DND-41 (cell line): ENCODE measurements around the gene PTPRD.

Experiments
- EZH2 ChIP-seq: IDR thresholded peaks from 3 replicates; pipeline ENCODE4 v1.6.1; 2012; ENCODE audit warnings: borderline replicate concordance, low read depth, mild to moderate bottlenecking, moderate library complexity, low read length, inconsistent platforms; ENCODE audit not compliant: severe bottlenecking
- TF ChIP-seq, protein P1 (sequence below): IDR thresholded peaks from 2 replicates; pipeline ENCODE4 v1.5.1; 2012; ENCODE audit warnings: borderline replicate concordance, low read length, moderate library complexity, mild to moderate bottlenecking; ENCODE audit not compliant: poor library complexity, severe bottlenecking; ENCODE audit errors: extremely low read depth

DNA sequence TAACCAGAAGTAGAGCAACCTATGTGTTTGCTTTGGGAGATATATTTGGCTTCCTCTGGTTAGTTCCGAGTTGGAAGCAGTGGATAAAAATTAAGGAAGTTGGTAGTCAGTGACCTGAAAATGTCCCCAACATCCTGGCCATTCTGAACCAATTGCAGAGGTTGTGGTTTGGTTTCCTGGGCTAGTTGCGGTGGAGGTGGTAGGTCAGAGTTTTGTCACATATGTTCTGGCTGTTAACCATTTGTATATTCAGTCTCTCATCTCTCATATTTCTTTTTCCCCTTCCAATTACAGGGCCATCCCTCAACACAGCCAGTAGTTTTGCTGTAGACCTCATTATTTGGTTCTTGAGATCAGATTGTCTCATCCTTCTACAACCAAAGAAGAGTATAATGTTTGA is 1026.9 kb downstream of the PTPRD start:
- TF ChIP-seq, protein P1, sequence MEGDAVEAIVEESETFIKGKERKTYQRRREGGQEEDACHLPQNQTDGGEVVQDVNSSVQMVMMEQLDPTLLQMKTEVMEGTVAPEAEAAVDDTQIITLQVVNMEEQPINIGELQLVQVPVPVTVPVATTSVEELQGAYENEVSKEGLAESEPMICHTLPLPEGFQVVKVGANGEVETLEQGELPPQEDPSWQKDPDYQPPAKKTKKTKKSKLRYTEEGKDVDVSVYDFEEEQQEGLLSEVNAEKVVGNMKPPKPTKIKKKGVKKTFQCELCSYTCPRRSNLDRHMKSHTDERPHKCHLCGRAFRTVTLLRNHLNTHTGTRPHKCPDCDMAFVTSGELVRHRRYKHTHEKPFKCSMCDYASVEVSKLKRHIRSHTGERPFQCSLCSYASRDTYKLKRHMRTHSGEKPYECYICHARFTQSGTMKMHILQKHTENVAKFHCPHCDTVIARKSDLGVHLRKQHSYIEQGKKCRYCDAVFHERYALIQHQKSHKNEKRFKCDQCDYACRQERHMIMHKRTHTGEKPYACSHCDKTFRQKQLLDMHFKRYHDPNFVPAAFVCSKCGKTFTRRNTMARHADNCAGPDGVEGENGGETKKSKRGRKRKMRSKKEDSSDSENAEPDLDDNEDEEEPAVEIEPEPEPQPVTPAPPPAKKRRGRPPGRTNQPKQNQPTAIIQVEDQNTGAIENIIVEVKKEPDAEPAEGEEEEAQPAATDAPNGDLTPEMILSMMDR, result no peak
- no peak for TF ChIP-seq EZH2
